ENCODE results near the gene TAF4B. TPM values are rescaled to one million over a fixed set of nuclear protein-coding genes. Genes with fewer than 3 reads are reported as not detected.
A peak's percentile ranks its signal among the peaks of the same experiment; 100 is the strongest.

The TAF4B gene
- total RNA-seq, 2 experiments from 2014 or later = 50.1 to 52.3 TPM

DNA sequence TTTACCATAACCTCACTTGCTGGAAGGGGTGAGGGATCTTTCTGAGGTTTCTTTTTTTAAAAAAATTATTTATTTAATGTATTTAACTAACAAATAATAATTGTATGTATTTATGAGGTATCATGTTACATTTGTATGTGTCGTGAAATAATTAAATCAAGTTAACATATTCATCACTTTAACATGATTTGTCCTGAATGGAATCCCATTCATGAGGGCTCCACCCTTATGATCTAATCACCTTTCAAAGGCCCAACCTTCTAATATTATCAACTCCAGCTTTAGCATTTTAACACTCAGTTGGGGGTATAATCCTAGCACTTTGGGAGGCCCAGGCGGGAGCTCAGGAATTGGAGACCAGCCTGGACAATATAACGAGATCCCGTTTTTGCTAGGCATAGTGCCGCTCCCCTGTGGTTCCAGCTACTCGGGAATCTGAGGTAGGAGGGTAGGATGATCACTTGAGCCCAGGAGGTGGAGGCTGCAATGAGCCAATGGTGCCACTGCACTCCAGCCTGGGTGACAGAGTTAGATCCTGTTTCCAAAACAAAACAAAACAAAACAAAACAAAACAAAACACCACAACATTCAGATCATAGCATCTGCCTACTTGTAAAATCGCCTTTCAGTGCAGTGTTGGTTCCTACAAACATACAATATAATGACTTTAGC, 1.1 kb upstream of the TAF4B start:
- CTCF ChIA-PET (ENCODE audit: unreplicated experiment) = no interaction called here
- Histone ChIP-seq H3K4me2 (ENCODE audit: low read length) (peak overlapping the region; percentile 91), H3K9me2 (ENCODE audit: insufficient read depth, low read length) (no peaks in the 10 kb centered on the region), H3K4me1 (ENCODE audit: insufficient read depth, low read length, poor library complexity, severe bottlenecking) (peaks cover 31% of the 10 kb centered on the region), H3K4me3 (ENCODE audit: low read depth, low read length, poor library complexity, severe bottlenecking) (peak overlapping the region; percentile 80), H4K20me1 (ENCODE audit: insufficient read depth, low read length) (peaks cover 16% of the 10 kb centered on the region; the same call in 1 of the 2 replicates), H3K27ac (ENCODE audit: low read depth, low read length, poor library complexity, severe bottlenecking) (no peak overlapping the region), H3K36me3 (ENCODE audit: insufficient read depth, low read length) (peaks cover 10% of the 10 kb centered on the region), H3K9me3 (ENCODE audit: low read length) (no peaks in the 10 kb centered on the region), H2AFZ (ENCODE audit: low read length) (peak overlapping the region; percentile 90; the same call in 1 of the 2 replicates), H3K79me2 (ENCODE audit: insufficient read depth, low read depth, low read length) (peaks cover 37% of the 10 kb centered on the region)
- BruUV-seq (replicated peaks) = no TSS peak
- intact Hi-C loops (cut with micrococcal nuclease; ENCODE audit: unreplicated experiment) = no loop called here
- no peak for TF ChIP-seq EZH2phosphoT487 (IDR thresholded peaks at IDR 0.05; ENCODE audit: borderline replicate concordance, low read depth, low read length)
- TF ChIP-seq CTCF (conservative IDR thresholded peaks at IDR 0.05; ENCODE audit: low read length) = no peak
- POLR2A ChIA-PET = interaction anchor here (0.9 to 4.1 kb wide), 5 partner anchors 9 to 136 kb away, joined by 3 to 26 read pairs (median 4); no protein-coding TSS in a partner anchor
- no peak for DNase-seq (ENCODE audit: low spot score)

DNA sequence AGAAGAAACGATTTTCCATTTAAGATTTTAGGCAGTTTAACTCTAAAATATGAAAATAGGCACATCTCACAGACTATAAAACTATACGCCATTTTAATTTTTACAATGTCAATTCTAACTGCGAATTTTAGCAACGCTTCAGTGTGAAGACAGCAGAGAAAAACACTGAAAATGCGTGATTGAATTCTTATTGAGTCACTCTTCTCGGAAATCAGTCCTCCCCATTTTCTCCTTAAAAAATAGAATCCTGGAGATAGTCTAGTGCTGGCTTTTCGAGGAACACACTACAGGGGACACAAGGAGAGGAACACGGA, 373 bp upstream of the TAF4B start:
- TF ChIP-seq EZH2phosphoT487 (IDR thresholded peaks at IDR 0.05; ENCODE audit: borderline replicate concordance, low read depth, low read length) (no peak), CTCF (conservative IDR thresholded peaks at IDR 0.05; ENCODE audit: low read length) (no peak)
- DNase-seq (ENCODE audit: low spot score) = no peak
- ChIA-PET POLR2A (interaction anchor here (1.4 to 4.1 kb wide), 2 partner anchors 10 to 50 kb away, joined by 4 to 26 read pairs; no protein-coding TSS in a partner anchor), CTCF (ENCODE audit: unreplicated experiment) (no interaction called here)
- Histone ChIP-seq H3K9me2 (ENCODE audit: insufficient read depth, low read length) (no peaks in the 10 kb centered on the region), H3K4me2 (ENCODE audit: low read length) (peak overlapping the region; percentile 91), H3K9me3 (ENCODE audit: low read length) (no peaks in the 10 kb centered on the region), H3K79me2 (ENCODE audit: insufficient read depth, low read depth, low read length) (peaks cover 44% of the 10 kb centered on the region), H3K27ac (ENCODE audit: low read depth, low read length, poor library complexity, severe bottlenecking) (peak overlapping the region; percentile 62), H3K36me3 (ENCODE audit: insufficient read depth, low read length) (peaks cover 17% of the 10 kb centered on the region), H2AFZ (ENCODE audit: low read length) (peak overlapping the region; percentile 90), H3K4me1 (ENCODE audit: insufficient read depth, low read length, poor library complexity, severe bottlenecking) (peaks cover 37% of the 10 kb centered on the region), H4K20me1 (ENCODE audit: insufficient read depth, low read length) (peaks cover 21% of the 10 kb centered on the region; the same call in 1 of the 2 replicates), H3K4me3 (ENCODE audit: low read depth, low read length, poor library complexity, severe bottlenecking) (peak overlapping the region; percentile 80)
- BruUV-seq (replicated peaks) = TSS peak; percentile 90
- intact Hi-C loops (cut with micrococcal nuclease; ENCODE audit: unreplicated experiment) = loop anchor here (2.0 kb wide), 3 partner anchors 29 to 59 kb away; no protein-coding TSS in a partner anchor

All from OCI-LY7 (cell line).